Progenitor cell of endocrine pancreas (in vitro differentiated cells): ENCODE measurements around the gene RALGAPA2. TPM values are rescaled to one million over a fixed set of nuclear protein-coding genes. Genes with fewer than 3 reads are reported as not detected.

Experiments
- DNase-seq: peaks from one replicate; pipeline ENCODE4 v3.0.0; 2021; ENCODE audit warnings: low spot score; ENCODE audit not compliant: unreplicated experiment
- H3K27ac Mint-ChIP-seq: 2 replicates; pipeline ENCODE4 v1.8.0; 2021; ENCODE audit warnings: mild to moderate bottlenecking, moderate library complexity, mixed read lengths
- H3K27me3 Mint-ChIP-seq: 2 replicates; pipeline ENCODE4 v1.8.0; 2021; ENCODE audit warnings: mixed read lengths
- H3K36me3 Mint-ChIP-seq: 2 replicates; pipeline ENCODE4 v1.8.0; 2022; ENCODE audit warnings: mixed read lengths; ENCODE audit not compliant: insufficient read depth
- H3K4me1 Mint-ChIP-seq: 2 replicates; pipeline ENCODE4 v1.8.0; 2021; ENCODE audit warnings: low read depth, mixed read lengths
- H3K4me3 Mint-ChIP-seq: 2 replicates; pipeline ENCODE4 v1.8.0; 2021; ENCODE audit warnings: low read depth, mild to moderate bottlenecking, moderate library complexity, mixed read lengths
- H3K9me3 Mint-ChIP-seq: 2 replicates; pipeline ENCODE4 v1.8.0; 2021; ENCODE audit warnings: low read depth, mixed read lengths
- CTCF ChIP-seq: fragments of 200-600 bp; sonication (generic); IDR thresholded peaks from one replicate; pipeline ENCODE4 v1.5.0; 2021; ENCODE audit warnings: antibody characterized with exemption, mild to moderate bottlenecking; ENCODE audit not compliant: unreplicated experiment
- total RNA-seq: library from RNA; stranded (reverse); gene quantifications from 2 replicates; pipeline ENCODE4 v1.2.1, GENCODE V29; 2021

The RALGAPA2 gene
- total RNA-seq, 1 donor from 2014 or later: 109 TPM

- Mint-ChIP-seq H3K27ac (no peak overlapping the region), H3K27me3 (no peaks in the 10 kb centered on the region), H3K9me3 (no peaks in the 10 kb centered on the region), H3K4me3 (no peak overlapping the region), H3K36me3 (peaks cover 10% of the 10 kb centered on the region), H3K4me1 (peaks cover 25% of the 10 kb centered on the region)
- no peak for TF ChIP-seq CTCF
- no peak for DNase-seq
Measured at GRCh38 chr20:20564279-20564678, 148.2 kb downstream of the RALGAPA2 start.

- H3K9me3 Mint-ChIP-seq: no peaks in the 10 kb centered on the region
- H3K4me3 Mint-ChIP-seq: no peak overlapping the region
- no peak for TF ChIP-seq CTCF
- no peak for DNase-seq
- no peaks in the 10 kb centered on the region for H3K27me3 Mint-ChIP-seq
- H3K4me1 Mint-ChIP-seq: peaks cover 20% of the 10 kb centered on the region
- H3K27ac Mint-ChIP-seq: no peak overlapping the region
- peaks cover 18% of the 10 kb centered on the region for H3K36me3 Mint-ChIP-seq
Measured at GRCh38 chr20:20562507-20562906, 149.9 kb downstream of the RALGAPA2 start.

- H3K4me3 Mint-ChIP-seq: no peak overlapping the region
- H3K9me3 Mint-ChIP-seq: no peaks in the 10 kb centered on the region
- no peaks in the 10 kb centered on the region for H3K27me3 Mint-ChIP-seq
- H3K27ac Mint-ChIP-seq: no peak overlapping the region
- peaks cover 14% of the 10 kb centered on the region for H3K4me1 Mint-ChIP-seq
- no peak for TF ChIP-seq CTCF
- no peak for DNase-seq
- peaks cover 17% of the 10 kb centered on the region for H3K36me3 Mint-ChIP-seq
Measured at GRCh38 chr20:20561841-20562240, 150.6 kb downstream of the RALGAPA2 start.

- no peak for DNase-seq
- no peak for TF ChIP-seq CTCF
- Mint-ChIP-seq H3K27me3 (no peaks in the 10 kb centered on the region), H3K27ac (no peak overlapping the region), H3K9me3 (no peaks in the 10 kb centered on the region), H3K4me3 (no peak overlapping the region), H3K36me3 (peaks cover 22% of the 10 kb centered on the region), H3K4me1 (peaks cover 7% of the 10 kb centered on the region)
Measured at GRCh38 chr20:20561172-20561571, 151.3 kb downstream of the RALGAPA2 start.

- H3K27me3 Mint-ChIP-seq: no peaks in the 10 kb centered on the region
- no peak overlapping the region for H3K27ac Mint-ChIP-seq
- H3K4me3 Mint-ChIP-seq: no peak overlapping the region
Measured at GRCh38 chr20:20557406-20557805, 155.0 kb downstream of the RALGAPA2 start.

More at GRCh38 chr20:20557406-20557805, 155.0 kb downstream of the RALGAPA2 start:
- H3K36me3 Mint-ChIP-seq: peaks cover 38% of the 10 kb centered on the region
- H3K9me3 Mint-ChIP-seq: peaks cover 7% of the 10 kb centered on the region
- no peak for DNase-seq
- H3K4me1 Mint-ChIP-seq: peaks cover 10% of the 10 kb centered on the region
- TF ChIP-seq CTCF: no peak
